GM19240 (cell line): ENCODE data around the gene STING1.
A peak's percentile ranks its signal among the peaks of the same experiment; 100 is the strongest.
"Not testable (repeated sequence)": the region's sequence is repeated elsewhere in the genome, so short reads cannot be mapped to it uniquely, and the experiment has no call there.

ENCODE experiments used
- DNase-seq: peaks from one replicate; pipeline ENCODE4 v3.0.0; 2011; ENCODE audit warnings: low spot score; ENCODE audit not compliant: insufficient read length

The STING1 gene

GRCh38 chr5:139482050-139482889 lies at the start of gene STING1:
TSS of gene STING1 (minus strand) at chr5:139482758. CDS start at chr5:139481704, 1,054 bp downstream.
- DNase-seq = no peak

- DNase-seq = no peak
Measured at GRCh38 chr5:139531772-139532169, 49.2 kb upstream of the STING1 start.

- not testable (repeated sequence) for DNase-seq
Measured at GRCh38 chr5:139530079-139530478, 47.5 kb upstream of the STING1 start.

- not testable (repeated sequence) for DNase-seq
Measured at GRCh38 chr5:139528695-139529094, 46.1 kb upstream of the STING1 start.

- not testable (repeated sequence) for DNase-seq
Measured at GRCh38 chr5:139527896-139528467, 45.4 kb upstream of the STING1 start.

GRCh38 chr5:139527090-139527470 lies 44.5 kb upstream of the STING1 start:
- DNase-seq = not testable (repeated sequence)

GRCh38 chr5:139526309-139527089 lies 43.9 kb upstream of the STING1 start:
- not testable (repeated sequence) for DNase-seq

- not testable (repeated sequence) for DNase-seq
Measured at GRCh38 chr5:139525586-139526308, 43.2 kb upstream of the STING1 start.

GRCh38 chr5:139524940-139525585 lies 42.5 kb upstream of the STING1 start:
- no peak for DNase-seq

- no peak for DNase-seq
Measured at GRCh38 chr5:139524446-139524845, 41.9 kb upstream of the STING1 start.

- no peak for DNase-seq
Measured at GRCh38 chr5:139523635-139524445, 41.3 kb upstream of the STING1 start.

- peak; percentile 63 for DNase-seq
Measured at GRCh38 chr5:139517683-139518564, 35.4 kb upstream of the STING1 start.

GRCh38 chr5:139514486-139514856 lies 31.9 kb upstream of the STING1 start:
- no peak for DNase-seq

- no peak for DNase-seq
Measured at GRCh38 chr5:139513852-139514485, 31.4 kb upstream of the STING1 start.

- peak; percentile 48 for DNase-seq
Measured at GRCh38 chr5:139513434-139513833, 30.9 kb upstream of the STING1 start.

- DNase-seq = no peak
Measured at GRCh38 chr5:139512786-139513390, 30.3 kb upstream of the STING1 start.

- not testable (repeated sequence) for DNase-seq
Measured at GRCh38 chr5:139504722-139505121, 22.2 kb upstream of the STING1 start.

GRCh38 chr5:139503879-139504278 lies 21.3 kb upstream of the STING1 start:
- DNase-seq = not testable (repeated sequence)
